ENCODE data around the gene BANP.

BANP gene

DNA sequence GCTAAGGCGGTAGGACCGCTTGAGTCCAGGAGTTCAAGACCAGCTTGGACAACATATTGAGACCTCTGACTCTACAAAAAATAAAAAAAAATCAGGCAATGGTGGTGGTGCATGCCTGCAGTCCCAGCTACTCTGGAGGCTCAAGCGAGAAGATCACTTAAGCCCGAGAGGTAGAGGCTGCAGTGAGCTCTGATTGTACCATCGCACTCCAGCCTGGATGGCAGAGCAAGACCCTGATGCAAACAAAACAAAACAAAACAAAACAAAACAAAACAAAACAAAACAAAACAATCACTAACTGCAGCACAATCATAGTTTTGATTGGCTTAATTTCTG, 2.5 kb upstream of the BANP start:
- no peak for FAIRE-seq

DNA sequence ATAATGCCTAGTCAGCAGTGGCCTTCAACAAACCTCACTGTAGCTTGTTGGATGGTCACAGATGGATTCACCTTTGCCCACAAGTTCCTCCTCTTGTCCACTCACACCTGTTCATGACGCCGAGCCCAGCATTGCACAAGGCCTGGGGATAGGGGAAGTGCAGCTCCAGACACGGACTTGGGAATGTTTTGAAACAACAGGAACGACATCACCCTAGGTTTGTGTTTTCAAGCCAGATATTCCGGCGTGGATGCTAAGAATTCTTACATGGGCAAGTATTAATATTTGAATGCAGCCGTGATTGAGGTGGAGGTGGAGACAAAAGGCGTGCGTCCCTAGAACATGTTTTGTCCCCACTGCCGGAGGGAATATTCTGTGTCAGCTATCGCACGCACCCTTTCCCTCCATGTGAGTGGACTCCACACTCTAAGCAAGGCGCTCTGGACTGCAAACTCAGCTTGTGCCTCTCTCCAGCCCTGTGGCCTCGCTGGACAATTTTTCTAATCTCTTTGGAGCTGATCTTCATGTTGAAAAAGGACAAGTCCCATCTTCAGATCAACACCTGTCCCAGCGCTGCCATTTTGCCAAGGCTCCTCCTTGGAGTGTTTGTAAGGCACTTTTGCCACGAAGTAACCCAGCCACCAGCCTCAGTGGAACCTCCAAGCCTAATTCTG, 2.0 kb upstream of the BANP start:
- no peak for FAIRE-seq
- DNase-seq (ENCODE audit: low spot score): no peak

More for the DNA sequence above, 2.5 kb upstream of the BANP start:
- DNase-seq (ENCODE audit: low spot score): no peak

DNA sequence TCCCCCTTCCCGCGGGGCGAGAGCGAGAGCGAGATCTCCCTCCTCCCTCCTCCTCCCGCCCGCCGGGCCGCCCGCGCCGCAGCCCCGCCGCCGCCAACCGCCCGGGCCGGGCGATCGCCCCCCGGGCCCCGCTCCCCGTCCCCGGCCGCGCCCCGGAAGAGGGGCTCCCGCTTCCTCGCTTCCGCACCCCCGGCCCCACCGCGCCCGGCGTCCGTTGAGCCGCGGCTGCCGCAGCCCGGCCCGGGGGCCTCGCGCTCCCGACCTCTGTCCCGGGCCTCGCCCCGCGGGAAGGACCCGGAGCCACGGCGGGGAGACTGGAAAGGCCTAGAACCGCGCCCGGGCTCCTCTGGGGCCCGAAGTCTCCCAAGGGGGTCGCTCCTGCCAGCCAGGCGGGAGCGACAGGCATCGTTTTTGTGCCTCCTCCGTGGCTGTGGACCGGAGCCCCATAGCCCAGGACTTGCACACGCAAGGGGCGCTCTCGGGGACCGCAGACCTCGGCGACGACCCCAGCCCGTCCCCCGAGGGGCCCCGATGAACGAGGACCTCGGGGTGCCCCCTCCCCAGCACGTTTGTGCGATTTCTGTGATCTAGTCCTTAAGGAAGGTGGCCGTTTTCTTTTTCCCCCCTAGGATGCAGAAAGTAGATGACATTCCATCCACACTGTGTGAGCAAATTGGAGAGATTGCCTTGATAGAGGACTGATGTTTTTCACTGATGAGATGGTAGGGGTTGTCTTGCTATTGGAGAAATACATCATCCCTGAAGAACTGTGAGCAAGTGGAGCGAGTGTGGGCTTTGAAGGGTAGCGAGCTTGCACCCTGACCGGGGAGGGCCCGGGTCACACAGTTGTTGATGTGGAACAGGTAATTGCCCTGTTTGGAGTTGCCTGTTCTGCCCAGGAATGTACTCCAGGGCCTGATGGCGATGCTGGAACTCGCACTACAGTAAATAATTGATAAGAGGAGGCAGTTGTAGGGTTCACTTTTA, 611 bp downstream of the BANP start:
- DNase-seq (ENCODE audit: low spot score) (no peak), FAIRE-seq (no peak)

DNA sequence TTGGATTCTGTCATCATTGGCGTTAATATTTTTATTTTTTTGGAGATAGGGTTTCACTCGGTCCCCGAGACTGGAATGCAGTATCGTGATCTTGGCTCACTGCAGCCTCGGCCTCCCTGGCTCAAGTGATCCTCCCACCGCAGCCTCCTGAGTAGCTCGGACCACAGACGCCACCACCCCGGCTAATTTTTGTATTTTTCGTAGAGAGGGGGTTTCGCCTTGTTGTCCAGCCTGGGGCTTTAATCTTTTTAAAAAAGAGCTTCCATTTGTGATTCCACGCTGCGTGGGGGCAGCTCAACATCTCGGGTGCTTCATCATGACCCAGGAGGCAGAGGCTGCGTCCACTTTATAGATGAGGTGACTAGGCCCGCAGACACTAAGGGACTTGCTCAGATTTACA, 1.5 kb downstream of the BANP start:
- DNase-seq (ENCODE audit: low spot score): no peak
- FAIRE-seq: no peak

DNA sequence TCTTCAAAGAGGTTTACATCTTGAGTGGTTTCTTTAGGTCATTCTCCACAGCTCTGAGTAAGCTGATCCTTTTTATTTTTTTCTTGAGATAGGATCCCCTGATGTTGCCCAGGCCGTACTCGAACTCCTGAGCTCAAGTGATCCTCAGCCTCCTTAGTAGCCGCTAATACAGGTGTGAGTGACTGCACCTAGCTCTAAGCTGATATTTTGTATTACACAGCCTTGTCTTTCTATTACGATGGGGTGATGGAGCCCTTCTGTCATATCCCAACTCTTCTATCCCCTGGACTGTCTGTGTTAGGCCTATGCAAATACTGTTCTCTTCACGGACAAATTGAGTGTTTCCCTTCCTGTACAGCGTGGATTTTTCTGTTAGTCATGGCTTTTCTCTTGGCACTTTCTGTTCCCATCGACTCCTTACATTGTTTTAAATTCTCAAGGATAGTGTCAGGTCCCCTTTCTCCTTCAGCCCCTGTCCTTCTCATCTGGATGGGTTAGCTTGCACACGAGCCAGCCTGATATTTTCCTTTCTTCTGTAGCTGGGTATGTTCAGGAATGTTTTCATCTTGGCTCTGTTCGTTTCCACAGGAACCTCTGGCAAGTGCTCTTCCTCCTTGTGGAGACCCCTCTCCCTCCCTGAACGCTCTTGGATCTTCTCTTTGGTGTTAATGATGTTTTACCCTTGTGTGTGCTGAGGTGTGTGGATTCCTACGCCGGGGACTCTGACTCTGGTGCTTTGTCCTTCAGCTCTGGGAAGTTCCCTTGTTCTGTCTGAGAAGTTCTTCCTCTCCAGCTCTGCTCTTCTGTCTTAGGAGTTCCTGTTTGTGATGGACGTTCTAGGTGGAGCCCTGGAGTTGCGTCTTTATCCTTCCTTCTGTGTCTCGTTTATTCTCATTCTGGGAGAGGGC, 2.3 kb downstream of the BANP start:
- no peak for FAIRE-seq

DNA sequence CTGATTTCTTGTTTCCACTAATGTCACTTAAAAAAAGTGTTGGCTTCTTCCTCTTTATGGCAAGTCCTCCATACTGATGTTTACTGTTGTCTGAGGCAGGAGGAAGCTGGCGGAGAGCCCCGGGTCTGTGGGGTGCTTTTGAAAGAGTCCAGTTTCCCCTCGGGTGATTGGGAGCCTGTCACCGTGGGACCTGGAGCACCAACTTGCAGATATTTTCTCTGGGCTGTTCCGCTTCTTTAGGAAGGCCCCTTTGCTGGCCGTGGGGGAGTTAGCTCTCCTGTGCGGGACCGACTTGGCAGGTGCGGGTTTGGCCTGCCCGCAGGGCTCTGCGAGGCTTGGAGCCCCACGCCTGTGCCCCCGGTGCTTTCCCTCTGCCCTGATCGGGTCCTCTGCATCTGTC, 3.1 kb downstream of the BANP start:
- DNase-seq (ENCODE audit: low spot score) (no peak), FAIRE-seq (no peak)

More for the DNA sequence above, 2.3 kb downstream of the BANP start:
- no peak for DNase-seq (ENCODE audit: low spot score)

DNA sequence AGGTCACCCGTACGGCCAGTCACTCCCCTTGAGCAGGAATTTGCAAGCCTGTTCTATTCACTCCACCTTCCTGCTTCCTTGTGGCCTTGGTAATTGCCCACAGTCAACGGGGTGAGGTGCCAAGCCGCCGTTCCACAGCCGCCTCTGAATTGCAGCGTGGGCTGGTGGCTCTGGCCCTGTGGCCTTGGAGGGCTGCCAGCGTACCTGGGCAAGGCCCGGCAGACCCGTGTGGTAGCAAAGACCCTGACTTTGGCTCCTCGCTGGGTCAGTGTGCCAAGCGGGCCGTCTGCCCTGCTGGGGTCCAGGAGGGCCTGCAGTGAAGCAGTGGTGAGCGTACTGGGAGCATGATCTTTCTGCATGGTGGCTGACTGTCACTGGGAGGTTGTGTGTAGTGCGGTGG, 3.6 kb downstream of the BANP start:
- FAIRE-seq (no peak), DNase-seq (ENCODE audit: low spot score) (no peak)

DNA sequence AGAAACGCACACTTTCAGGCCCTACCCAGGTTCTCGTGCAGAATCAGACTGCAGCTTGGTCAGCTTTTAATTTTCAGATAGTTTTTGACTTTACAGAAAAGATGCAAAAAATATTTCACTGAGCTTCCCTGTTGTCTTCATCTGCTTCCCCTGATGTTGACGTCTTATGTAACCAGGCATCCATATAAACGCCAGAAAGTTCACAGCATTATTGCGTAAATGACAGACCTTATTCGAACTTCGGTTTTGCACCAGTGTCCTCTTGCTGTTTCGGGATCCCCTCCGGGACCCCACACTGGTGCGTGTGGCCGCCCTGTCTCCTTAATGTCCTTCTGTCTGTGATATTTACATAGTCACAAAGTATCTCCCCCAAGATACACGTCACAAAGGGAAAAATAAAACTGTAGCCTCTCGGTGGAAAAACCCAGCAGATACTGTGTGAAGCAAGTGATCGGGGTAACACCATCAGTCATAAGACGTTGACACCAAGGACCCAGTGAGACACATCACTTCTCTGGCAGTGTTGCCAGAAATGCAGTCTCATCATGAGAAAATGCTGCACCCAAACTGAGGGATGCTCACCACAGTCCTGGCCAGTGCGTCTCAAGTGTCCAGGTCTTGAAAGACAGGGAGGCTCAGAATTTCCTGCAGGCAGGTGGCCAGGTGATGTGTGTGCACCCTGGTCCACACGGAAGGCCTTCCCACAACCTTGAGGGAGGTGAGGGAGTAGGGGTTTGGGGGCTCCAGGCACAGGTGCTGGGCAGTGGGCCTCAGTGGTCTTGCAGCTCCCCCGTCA, 4.3 kb downstream of the BANP start:
- no peak for FAIRE-seq

DNA sequence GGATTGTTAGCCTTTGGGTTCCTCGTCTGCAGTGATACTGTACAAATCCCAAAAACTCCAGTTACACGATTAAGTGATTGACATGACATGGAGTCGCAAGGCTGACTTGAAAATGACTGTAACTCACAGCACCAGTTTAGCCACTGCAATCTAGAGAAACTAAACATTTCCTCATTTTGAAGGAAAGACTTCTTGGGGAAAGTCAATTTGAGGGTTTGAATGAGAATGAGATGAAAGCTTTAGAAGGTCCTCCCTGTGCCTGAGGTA, 4.8 kb downstream of the BANP start:
- FAIRE-seq: no peak

More for the DNA sequence above, 4.3 kb downstream of the BANP start:
- no peak for DNase-seq (ENCODE audit: low spot score)

DNA sequence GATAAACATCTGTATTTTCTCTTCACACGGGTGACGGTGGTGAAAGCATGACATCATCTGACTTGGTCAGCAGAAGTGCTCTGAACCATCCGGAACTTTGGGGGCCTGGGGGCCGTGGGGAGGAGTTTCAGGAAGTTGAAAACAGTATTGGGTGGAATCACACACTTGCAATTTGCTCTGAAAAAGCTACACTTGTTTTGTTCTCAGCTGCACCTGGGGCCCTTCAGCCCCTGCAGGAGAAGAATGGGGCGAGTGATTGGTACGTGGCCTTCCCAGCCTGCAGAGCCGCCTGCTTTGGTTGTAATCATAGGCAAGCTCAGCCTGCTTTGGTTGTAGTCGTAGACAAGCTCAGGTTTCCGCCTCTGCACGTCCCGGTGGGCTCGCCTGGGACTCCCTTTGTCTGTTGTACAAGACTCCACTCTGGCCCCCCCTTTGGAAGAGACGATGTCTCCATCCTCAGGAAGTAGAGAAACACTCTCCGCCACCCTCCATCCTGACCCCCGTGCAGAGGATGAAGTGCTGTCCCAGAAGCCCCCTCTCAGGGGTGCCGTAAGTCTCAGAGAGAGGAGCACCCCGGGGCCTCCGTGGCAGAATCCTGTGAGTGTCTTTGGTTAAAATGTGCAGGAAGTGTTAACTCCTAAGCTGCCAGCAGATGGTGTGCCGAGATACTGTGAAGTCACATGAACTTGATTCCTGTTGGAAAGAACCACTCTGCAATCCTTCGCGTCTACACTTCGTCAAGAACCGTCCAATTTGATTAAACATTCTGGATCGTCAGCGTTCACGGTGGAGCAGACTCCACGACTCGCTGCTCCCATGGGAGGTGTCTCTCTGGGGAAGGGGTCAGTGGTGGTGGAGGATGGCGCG, 5.4 kb downstream of the BANP start:
- DNase-seq (ENCODE audit: low spot score): no peak
- no peak for FAIRE-seq

More for the DNA sequence above, 4.8 kb downstream of the BANP start:
- no peak for DNase-seq (ENCODE audit: low spot score)

DNA sequence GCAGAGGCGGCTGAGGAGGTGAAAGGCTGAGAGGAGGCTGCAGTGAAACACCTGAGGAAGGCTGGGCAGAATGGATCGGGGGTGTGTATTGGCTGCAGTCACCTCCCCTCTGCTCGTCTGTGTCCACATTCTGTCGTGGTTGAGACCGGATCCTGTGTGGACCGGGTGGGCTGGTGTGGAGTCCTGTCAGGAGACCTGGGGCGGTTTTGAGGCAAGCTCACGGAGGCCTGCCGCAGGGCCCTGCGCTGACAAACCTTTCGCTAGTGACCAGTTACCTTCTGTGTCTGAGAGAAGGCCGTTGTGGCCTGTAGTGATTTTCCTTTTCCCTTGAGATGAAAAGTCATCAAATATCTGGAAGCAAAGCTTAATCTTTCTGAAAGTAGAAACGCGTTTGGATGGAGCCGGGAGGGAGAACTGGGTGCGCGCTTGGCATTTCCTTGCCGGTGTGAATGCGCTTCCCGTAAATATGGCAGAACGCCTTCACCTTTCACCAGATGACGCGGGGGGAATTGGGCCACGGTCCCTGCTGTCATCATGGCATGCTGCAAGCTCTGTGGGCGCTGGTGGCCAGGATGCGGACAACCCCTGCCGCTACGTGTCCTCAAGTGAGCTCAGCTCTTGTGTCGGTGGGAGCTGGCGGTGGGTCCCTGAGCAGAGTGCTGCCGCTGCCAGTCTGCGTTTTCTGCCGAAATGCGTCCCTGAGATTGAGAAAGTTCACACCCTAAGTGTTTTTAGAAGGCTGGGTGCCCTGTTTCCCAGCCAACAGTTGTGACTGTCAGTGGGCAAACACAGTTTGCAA, 6.3 kb downstream of the BANP start:
- FAIRE-seq (no peak), DNase-seq (ENCODE audit: low spot score) (no peak)

DNA sequence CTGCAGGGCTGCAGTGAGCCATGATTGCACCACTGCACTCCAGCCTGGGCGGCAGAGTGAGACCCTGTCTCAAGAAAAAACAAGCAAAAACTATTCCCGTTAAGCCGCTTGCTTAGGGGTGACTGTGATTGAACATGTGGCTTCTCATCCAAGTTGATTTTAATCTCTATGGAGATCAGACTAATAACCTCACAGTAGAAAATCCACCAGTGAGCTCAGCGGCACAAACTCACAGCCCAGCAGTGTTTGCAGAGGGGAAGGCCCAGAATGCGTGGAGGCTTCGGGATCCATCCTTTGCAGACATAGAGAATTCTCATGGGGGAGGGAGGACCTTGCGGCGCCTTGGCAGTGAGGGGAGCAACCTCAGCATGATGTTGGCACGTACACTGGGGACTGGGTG, 7.4 kb downstream of the BANP start:
- FAIRE-seq (no peak), DNase-seq (ENCODE audit: low spot score) (no peak)

DNA sequence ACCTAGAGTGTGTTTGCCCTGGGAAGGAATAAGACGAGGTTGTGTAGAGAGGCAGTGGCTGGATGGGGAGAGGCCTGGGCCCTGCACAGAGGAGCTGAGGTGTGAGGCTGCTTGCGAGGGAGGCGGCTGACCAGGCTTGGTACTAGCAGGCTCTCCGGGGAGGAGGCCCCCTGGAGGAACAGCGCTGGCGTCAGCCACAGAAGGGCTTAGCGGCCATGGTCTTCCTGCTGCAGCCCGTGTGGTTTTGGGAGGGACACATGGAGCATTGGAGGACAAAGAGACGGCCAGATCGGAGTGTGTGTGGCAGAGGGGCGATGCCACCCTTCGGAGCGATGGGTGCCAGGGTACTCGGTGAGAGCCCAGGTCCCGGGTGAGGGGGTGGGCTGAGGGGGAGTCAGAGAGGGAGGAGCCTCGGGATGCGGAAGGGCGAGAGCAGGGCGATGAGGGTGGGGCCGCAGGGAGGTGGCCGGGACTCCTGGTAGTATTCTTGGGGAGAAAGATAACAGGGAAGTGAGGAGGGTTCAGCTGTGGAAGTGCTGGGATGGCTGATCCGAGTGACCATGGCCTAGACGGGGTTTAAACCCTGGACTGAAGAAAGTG, 8.3 kb downstream of the BANP start:
- FAIRE-seq (no peak), DNase-seq (ENCODE audit: low spot score) (no peak)

DNA sequence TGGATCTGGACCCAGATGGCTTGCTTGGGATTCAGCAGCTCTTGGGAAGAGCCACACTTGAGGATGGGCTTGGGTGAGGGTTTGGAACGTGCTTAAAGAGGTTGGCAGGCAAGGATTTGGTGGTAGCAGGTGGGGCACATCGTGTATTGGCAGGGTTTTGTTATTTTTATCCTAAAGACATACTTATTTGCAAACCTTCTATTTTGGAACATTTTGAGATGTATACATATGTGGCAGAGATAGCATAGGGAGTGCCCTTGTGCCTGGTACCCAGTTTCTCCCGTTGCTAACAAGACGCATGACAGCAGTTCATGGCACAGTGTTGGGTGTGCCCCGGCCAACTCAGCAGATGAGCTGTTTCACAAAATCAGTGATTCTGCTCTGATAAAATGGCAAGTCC, 9.1 kb downstream of the BANP start:
- DNase-seq (ENCODE audit: low spot score) (no peak), FAIRE-seq (no peak)

DNA sequence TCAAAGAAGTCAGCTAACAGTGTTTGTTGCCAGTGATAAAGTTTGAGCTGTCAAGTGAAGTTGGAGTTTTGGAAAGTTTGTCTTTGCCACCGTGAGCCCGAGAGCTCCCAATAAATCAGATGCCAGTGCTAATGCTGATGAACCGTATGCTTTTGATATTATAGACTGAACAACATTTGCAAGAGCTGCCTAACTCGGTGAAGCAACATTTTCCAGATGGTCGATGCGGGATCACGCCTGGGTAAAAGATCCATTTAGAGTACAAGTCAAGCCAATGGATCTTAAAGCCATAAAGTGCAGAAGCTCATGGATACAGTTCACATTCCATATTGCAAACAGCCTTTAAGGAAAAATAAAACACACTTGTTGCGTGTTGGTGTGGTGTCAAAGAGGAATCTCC, 9.6 kb downstream of the BANP start:
- DNase-seq (ENCODE audit: low spot score) (no peak), FAIRE-seq (no peak)

DNA sequence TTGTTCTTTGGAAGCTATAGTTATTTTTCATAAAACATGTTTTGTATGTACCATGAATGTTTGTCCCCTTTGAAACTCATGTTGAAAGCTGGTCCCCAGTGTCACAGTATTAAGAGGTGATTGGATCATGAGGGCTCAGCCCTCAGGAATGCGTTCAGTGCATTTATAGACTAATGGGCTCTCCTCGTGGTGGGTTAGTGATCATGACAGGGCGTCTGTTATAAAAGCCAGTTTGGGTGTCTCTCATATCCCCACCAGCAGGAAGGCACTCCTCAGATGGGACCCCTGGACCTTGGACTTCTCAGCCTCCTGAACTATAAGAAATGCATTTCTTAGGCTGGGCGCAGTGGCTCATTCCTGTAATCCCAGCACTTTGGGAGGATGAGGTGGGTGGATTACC, 10.4 kb downstream of the BANP start:
- DNase-seq (ENCODE audit: low spot score) (no peak), FAIRE-seq (no peak)

DNA sequence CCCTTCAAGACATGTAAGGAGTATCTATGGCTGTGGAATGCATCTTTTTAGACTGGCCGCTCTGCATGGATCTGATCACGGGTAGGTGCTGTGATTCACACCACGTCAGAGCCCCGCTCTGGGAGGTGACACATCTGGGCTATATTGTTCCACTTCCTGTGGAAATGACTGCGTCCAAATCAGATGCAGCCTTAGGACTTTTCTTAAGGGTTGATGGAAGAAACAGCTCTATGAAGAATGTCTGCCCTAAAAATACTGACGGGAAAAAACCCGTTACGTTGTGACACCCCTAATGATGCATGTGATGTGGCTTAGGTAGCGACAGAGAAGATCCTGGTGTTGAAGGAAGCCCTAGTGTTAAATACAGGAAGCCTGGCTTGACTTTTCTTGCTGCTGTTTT, 12.2 kb downstream of the BANP start:
- DNase-seq (ENCODE audit: low spot score) (peak; percentile 37), FAIRE-seq (no peak)

DNA sequence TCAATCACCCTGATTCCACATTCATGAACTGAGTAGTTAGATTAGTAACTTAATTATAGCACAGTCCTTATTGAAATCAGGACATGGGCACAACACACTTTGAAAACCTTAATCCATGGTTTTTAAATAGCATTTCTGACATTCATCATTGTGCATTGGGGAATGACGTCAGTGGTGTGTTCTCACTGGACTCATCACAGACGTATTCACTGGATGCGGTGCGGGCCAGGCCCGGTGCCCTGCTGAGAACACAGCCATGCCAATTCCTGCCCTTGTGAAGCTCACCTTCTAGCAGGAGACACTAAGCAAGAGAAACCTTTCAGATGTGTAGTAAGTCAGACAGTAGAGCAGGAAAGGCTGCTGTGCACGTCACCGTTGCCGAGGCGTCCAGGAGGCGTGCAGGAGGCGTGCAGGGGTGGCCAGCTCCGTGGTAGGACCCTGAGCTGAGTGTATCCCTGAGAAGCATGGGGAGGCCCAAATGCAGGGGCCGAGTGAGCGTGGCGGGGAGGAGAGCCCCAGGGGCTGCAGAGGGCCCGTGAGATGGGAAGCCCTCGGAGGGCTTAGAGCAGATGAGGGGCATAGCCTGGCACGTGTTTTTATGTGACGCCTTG, 12.9 kb downstream of the BANP start:
- FAIRE-seq (no peak), DNase-seq (ENCODE audit: low spot score) (no peak)

DNA sequence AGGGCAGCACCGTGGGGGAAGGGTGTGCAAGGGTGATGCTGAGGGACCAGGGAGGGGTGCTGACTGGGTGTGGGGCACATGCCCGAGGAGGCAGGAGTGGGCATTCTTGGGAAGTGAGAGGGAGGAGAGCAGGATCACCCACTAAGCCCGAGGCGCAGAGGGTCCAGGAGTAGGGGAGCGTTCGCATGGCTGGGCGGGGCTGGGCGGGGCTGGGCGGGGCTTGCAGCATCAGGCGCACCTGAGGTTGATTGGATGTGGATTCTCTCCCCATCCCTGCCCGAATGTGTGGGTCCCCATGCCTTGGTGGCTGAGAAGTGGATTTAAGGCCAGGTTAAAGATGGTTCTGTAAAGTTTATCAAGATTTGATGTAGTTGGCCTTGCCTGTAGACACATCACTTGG, 14.2 kb downstream of the BANP start:
- DNase-seq (ENCODE audit: low spot score) (no peak), FAIRE-seq (no peak)
